K562 (cell line): ENCODE data around the gene GATC. TPM values are rescaled to one million over a fixed set of nuclear protein-coding genes. Genes with fewer than 3 reads are reported as not detected.
A peak's percentile ranks its signal among the peaks of the same experiment; 100 is the strongest.

Experiments used
- ELF4 ChIP-seq: fragments of 450-650 bp; formaldehyde crosslinking; IDR thresholded peaks from 2 replicates; pipeline ENCODE4 v1.4.0; 2022; ENCODE audit warnings: missing genetic modification characterization
- ETS2 ChIP-seq: IDR thresholded peaks from 2 replicates; pipeline ENCODE4 v1.6.1; 2016; ENCODE audit warnings: borderline replicate concordance, missing genetic modification characterization, mild to moderate bottlenecking, moderate library complexity, missing compliant biosample characterization; ENCODE audit not compliant: poor library complexity, severe bottlenecking
- GABPB1 ChIP-seq: sonication (generic); formaldehyde crosslinking; IDR thresholded peaks from 2 replicates; pipeline ENCODE4 v1.8.0; 2022; ENCODE audit warnings: mild to moderate bottlenecking, missing genetic modification reagents
- HDAC1 ChIP-seq, 2 experiments: fragments of 450-650 bp; IDR thresholded peaks; 2 replicates each; pipeline ENCODE4 v1.6.1; 2016 to 2017; ENCODE audit warnings: inconsistent platforms in 1 of 2, mild to moderate bottlenecking in 1 of 2, moderate library complexity in 1 of 2
- HEY1 ChIP-seq: fragments of 250-450 bp; sonication (Bioruptor Pico); IDR thresholded peaks from 2 replicates; pipeline ENCODE4 v1.5.0; 2020; ENCODE audit warnings: mild to moderate bottlenecking, moderate library complexity, borderline replicate concordance
- HLTF ChIP-seq: fragments of 450-650 bp; IDR thresholded peaks from 2 replicates; pipeline ENCODE4 v1.6.1; 2016
- HNRNPLL ChIP-seq: fragments of 200-400 bp; formaldehyde crosslinking; IDR thresholded peaks from 2 replicates; pipeline ENCODE4 v1.6.1; 2017; ENCODE audit warnings: low read length, low read depth, mild to moderate bottlenecking; ENCODE audit not compliant: poor library complexity, severe bottlenecking
- NCOA2 ChIP-seq, 2 experiments: fragments of 450-650 bp; IDR thresholded peaks; 2 replicates each; pipeline ENCODE4 v1.6.1; 2018; ENCODE audit warnings: mild to moderate bottlenecking in 2 of 2, moderate library complexity in 1 of 2; ENCODE audit not compliant: partially characterized antibody in 2 of 2
- SAFB ChIP-seq: fragments of 200-400 bp; formaldehyde crosslinking; IDR thresholded peaks from 2 replicates; pipeline ENCODE4 v1.6.1; 2017; ENCODE audit warnings: low read depth, low read length, borderline replicate concordance
- YBX1 ChIP-seq: fragments of 450-650 bp; IDR thresholded peaks from 2 replicates; pipeline ENCODE4 v1.7.1; 2016; ENCODE audit warnings: mild to moderate bottlenecking
- ZC3H8 ChIP-seq: fragments of 450-650 bp; IDR thresholded peaks from 2 replicates; pipeline ENCODE4 v1.6.1; 2017
- ZFPM2 ChIP-seq: fragments of 250-450 bp; sonication (Bioruptor Pico); IDR thresholded peaks from 2 replicates; pipeline ENCODE4 v1.5.1; 2022; ENCODE audit warnings: mild to moderate bottlenecking
- ZNF75A ChIP-seq: fragments of 450-650 bp; formaldehyde crosslinking; IDR thresholded peaks from 2 replicates; pipeline ENCODE4 v1.4.0; 2020; ENCODE audit warnings: mild to moderate bottlenecking
- ZNF785 ChIP-seq: fragments of 250-450 bp; sonication (Bioruptor Pico); IDR thresholded peaks from 2 replicates; pipeline ENCODE4 v1.4.0; 2020; ENCODE audit warnings: mild to moderate bottlenecking
- polyA plus RNA-seq, 8 experiments: library from polyadenylated mRNA; depleted of rRNA in 4 of 8; stranded (reverse) in 5 of 8; unstranded in 3 of 8; fragments of >200 nt; fragmentation: Nextera tagmentation in 2 of 8; fragmentation: Illumina TruSeq in 1 of 8; extraction: Ambion mirVana in 2 of 8; extraction: Trizol in 1 of 8; gene quantifications; 2 replicates each; pipeline versions ENCODE4 v1.2.1 to v1.2.3, GENCODE V29; 2011 to 2014; ENCODE audit warnings: inconsistent platforms in 1 of 8, missing spikeins in 1 of 8
- total RNA-seq, 7 experiments: library from RNA; depleted of rRNA in 6 of 7; stranded (reverse); fragments of >200 nt in 6 of 7; fragmentation: Illumina TruSeq in 2 of 7; extraction: Trizol in 2 of 7; gene quantifications; 2 replicates each; pipeline versions ENCODE4 v1.2.1 to v1.2.3, GENCODE V29; 2011 to 2021; ENCODE audit warnings: low replicate concordance in 1 of 7
- TF ChIP-seq, protein P1 (sequence below), 2 experiments: fragments of 450-650 bp; IDR thresholded peaks; 2 replicates each; pipeline ENCODE4 v1.6.1; 2016; ENCODE audit warnings: mild to moderate bottlenecking in 2 of 2, borderline replicate concordance in 1 of 2, low read depth in 1 of 2, moderate library complexity in 1 of 2
- TF ChIP-seq, protein P2 (sequence below): fragments of 200-800 bp; sonication (Bioruptor generic); IDR thresholded peaks from 2 replicates; pipeline ENCODE4 v1.6.1; 2017; ENCODE audit warnings: missing genetic modification characterization, missing compliant biosample characterization
- TF ChIP-seq, protein P3 (sequence below): fragments of 450-650 bp; IDR thresholded peaks from 2 replicates; pipeline ENCODE4 v1.6.1; 2016; ENCODE audit warnings: borderline replicate concordance

The GATC gene
- total and polyA plus RNA-seq, 9 of the 15 experiments (the other 6 are each of a cell fraction or from before 2014, with no cell fraction given) = 5.8 to 52.6 (median 28.2) TPM

DNA sequence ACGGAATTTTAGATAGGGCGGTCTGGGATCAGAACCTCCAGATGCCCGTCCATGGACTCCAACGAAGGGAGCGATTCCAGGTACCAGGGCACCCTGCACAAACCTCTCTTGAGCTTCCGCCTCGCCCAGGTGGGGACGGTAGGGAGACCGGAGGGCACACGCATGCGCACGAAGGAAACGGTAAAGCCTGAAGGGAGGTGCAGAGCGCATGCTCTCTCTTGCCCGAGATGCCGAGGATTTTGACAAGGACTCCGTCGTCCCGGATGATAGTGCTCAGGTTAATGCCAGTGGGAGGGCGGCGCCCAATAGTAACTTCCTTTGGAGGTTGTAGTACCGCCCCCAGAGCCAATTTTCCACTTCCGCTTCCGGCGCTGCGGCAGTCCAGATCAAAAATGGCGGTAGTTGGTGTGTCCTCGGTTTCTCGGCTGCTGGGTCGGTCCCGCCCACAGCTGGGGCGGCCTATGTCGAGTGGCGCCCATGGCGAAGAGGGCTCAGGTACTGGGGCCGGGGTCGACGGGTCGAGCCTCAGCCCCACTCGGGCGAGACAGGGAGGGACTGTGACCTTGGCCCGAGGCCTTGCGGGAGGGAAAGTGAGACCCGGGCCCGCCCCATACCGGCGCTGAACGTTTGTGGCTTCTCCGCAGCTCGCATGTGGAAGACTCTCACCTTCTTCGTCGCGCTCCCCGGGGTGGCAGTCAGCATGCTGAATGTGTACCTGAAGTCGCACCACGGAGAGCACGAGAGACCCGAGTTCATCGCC is 8.3 kb upstream of the GATC start, which contains the start of gene COX6A1 (continued):
- TF ChIP-seq, protein P1, sequence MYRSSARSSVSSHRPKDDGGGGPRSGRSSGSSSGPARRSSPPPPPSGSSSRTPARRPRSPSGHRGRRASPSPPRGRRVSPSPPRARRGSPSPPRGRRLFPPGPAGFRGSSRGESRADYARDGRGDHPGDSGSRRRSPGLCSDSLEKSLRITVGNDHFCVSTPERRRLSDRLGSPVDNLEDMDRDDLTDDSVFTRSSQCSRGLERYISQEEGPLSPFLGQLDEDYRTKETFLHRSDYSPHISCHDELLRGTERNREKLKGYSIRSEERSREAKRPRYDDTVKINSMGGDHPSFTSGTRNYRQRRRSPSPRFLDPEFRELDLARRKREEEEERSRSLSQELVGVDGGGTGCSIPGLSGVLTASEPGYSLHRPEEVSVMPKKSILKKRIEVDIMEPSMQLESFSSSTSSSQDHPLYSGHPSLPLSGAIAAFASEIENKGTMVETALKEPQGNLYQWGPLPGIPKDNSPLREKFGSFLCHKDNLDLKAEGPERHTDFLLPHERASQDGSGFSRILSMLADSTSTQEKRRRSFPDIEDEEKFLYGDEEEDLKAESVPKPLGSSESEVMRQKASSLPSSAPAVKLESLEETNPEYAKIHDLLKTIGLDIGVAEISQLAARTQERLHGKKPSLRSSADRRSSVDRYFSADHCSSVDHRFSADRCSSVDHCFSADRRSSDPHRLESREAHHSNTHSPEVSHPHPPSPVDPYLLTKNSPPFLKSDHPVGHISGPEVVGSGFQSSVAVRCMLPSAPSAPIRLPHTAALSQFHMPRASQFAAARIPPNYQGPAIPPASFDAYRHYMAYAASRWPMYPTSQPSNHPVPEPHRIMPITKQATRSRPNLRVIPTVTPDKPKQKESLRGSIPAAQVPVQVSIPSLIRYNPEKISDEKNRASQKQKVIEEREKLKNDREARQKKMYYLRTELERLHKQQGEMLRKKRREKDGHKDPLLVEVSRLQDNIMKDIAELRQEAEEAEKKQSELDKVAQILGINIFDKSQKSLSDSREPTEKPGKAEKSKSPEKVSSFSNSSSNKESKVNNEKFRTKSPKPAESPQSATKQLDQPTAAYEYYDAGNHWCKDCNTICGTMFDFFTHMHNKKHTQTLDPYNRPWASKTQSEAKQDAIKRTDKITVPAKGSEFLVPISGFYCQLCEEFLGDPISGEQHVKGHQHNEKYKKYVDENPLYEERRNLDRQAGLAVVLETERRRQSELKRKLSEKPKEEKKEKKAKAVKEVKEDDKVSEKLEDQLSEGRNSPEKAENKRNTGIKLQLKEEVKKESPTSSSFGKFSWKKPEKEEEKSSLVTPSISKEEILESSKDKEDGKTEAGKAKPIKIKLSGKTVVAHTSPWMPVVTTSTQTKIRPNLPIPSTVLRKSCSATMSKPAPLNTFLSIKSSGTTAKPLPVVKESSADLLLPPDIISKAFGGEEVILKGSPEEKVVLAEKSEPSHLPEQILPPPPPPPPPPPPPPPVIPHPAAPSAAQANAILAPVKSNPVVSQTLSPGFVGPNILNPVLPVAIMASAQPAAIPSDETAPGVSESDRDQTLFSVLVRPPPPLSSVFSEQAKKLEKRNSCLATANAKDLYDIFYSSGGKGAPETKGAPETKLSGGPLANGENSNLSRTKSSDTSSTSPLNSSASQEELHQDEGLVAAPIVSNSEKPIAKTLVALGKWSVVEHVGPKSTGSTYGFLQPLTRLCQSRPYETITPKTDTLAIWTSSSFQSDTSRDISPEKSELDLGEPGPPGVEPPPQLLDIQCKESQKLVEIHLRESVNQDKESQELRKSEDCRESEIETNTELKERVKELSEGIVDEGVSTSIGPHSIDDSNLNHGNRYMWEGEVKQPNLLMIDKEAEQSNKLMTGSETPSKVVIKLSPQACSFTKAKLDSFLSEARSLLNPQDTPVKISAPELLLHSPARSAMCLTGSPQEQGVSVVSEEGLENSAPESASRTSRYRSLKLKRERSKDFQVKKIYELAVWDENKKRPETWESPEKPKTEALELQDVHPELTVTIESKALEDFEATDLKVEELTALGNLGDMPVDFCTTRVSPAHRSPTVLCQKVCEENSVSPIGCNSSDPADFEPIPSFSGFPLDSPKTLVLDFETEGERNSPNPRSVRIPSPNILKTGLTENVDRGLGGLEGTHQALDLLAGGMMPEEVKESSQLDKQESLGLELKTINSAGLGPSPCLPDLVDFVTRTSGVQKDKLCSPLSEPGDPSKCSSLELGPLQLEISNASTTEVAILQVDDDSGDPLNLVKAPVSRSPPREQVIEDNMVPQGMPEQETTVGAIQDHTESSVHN (IDR thresholded peaks at IDR 0.05; ENCODE audit: borderline replicate concordance in 1 of 2, low read depth in 1 of 2) = no peak
- TF ChIP-seq ZFPM2 (no peak), HDAC1 (IDR thresholded peaks at IDR 0.05) (peak in 1 of 2 experiments; percentile 80; a peak in 1 of 4 replicates), ZNF785 (CRISPR knock-in tag) (no peak), ZNF75A (CRISPR knock-in tag) (no peak), ELF4 (CRISPR knock-in tag) (no peak), HEY1 (CRISPR knock-in tag) (no peak), SAFB (no peak), HLTF (no peak), ZC3H8 (no peak), ETS2 (no peak), HNRNPLL (peak; percentile 54), NCOA2 (IDR thresholded peaks at IDR 0.05; ENCODE audit: partially characterized antibody in 2 of 2) (no peak), GABPB1 (peak; percentile 93), YBX1 (no peak)
- TF ChIP-seq, protein P2, sequence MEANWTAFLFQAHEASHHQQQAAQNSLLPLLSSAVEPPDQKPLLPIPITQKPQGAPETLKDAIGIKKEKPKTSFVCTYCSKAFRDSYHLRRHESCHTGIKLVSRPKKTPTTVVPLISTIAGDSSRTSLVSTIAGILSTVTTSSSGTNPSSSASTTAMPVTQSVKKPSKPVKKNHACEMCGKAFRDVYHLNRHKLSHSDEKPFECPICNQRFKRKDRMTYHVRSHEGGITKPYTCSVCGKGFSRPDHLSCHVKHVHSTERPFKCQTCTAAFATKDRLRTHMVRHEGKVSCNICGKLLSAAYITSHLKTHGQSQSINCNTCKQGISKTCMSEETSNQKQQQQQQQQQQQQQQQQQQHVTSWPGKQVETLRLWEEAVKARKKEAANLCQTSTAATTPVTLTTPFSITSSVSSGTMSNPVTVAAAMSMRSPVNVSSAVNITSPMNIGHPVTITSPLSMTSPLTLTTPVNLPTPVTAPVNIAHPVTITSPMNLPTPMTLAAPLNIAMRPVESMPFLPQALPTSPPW (CRISPR knock-in tag) = peak; percentile 43; the same call in 1 of the 2 replicates
- TF ChIP-seq, protein P3, sequence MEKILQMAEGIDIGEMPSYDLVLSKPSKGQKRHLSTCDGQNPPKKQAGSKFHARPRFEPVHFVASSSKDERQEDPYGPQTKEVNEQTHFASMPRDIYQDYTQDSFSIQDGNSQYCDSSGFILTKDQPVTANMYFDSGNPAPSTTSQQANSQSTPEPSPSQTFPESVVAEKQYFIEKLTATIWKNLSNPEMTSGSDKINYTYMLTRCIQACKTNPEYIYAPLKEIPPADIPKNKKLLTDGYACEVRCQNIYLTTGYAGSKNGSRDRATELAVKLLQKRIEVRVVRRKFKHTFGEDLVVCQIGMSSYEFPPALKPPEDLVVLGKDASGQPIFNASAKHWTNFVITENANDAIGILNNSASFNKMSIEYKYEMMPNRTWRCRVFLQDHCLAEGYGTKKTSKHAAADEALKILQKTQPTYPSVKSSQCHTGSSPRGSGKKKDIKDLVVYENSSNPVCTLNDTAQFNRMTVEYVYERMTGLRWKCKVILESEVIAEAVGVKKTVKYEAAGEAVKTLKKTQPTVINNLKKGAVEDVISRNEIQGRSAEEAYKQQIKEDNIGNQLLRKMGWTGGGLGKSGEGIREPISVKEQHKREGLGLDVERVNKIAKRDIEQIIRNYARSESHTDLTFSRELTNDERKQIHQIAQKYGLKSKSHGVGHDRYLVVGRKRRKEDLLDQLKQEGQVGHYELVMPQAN = peak; percentile 74
